Measurements from ENCODE around the gene MPP3.
"Not testable (repeated sequence)": the region's sequence is repeated elsewhere in the genome, so short reads cannot be mapped to it uniquely, and the experiment has no call there.

GRCh38 chr17:43792668-43793067 is 40.3 kb downstream of the MPP3 start:
- not testable (repeated sequence) for TF ChIP-seq CTCF (IDR thresholded peaks at IDR 0.05; ENCODE audit: low read depth, low read length, poor library complexity, severe bottlenecking); EZH2phosphoT487 (IDR thresholded peaks at IDR 0.05; ENCODE audit: borderline replicate concordance, low read length)

All from DOHH2 (cell line).